WTC11 (cell line): ENCODE data around the gene DENND1C. TPM values are rescaled to one million over a fixed set of nuclear protein-coding genes. Genes with fewer than 3 reads are reported as not detected.
A peak's percentile ranks its signal among the peaks of the same experiment; 100 is the strongest.

ENCODE experiments used
- ATAC-seq: fragments of 200-7000 bp; cut with Tn5 transposase; 2 replicates; pipeline ENCODE4 v1.10.0; 2021; ENCODE audit warnings: mild to moderate bottlenecking, moderate library complexity
- CTCF ChIA-PET: fragments of 300-600 bp; sonication (Branson Sonifier 250); formaldehyde crosslinking; loops from one replicate; lab custom pipeline; 2021; ENCODE audit warnings: antibody characterized with exemption; lab: Charles Lee
- POLR2A ChIA-PET: fragments of 350-600 bp; sonication (Branson Sonifier 250); formaldehyde crosslinking; loops from one replicate; lab custom pipeline; 2021; ENCODE audit warnings: antibody characterized with exemption; lab: Charles Lee
- DNase-seq: peaks from one replicate; pipeline ENCODE4 v3.0.0; 2021; ENCODE audit warnings: low spot score
- H3K27ac Mint-ChIP-seq: 2 replicates; pipeline ENCODE4 v1.8.0; 2021; ENCODE audit warnings: mixed read lengths
- H3K27me3 Mint-ChIP-seq: 2 replicates; pipeline ENCODE4 v1.8.0; 2021; ENCODE audit warnings: low read depth, mild to moderate bottlenecking, moderate library complexity, mixed read lengths
- H3K36me3 Mint-ChIP-seq: 2 replicates; pipeline ENCODE4 v1.8.0; 2021; ENCODE audit warnings: mixed read lengths
- H3K4me1 Mint-ChIP-seq: 2 replicates; pipeline ENCODE4 v1.8.0; 2022; ENCODE audit warnings: mixed read lengths
- H3K4me3 Mint-ChIP-seq: 2 replicates; pipeline ENCODE4 v1.8.0; 2021; ENCODE audit warnings: mild to moderate bottlenecking, moderate library complexity, mixed read lengths
- H3K9me3 Mint-ChIP-seq: 2 replicates; pipeline ENCODE4 v1.8.0; 2021; ENCODE audit warnings: mixed read lengths
- CBFB ChIP-seq: sonication (generic); formaldehyde crosslinking; IDR thresholded peaks from 2 replicates; pipeline ENCODE4 v1.8.1; 2022; ENCODE audit warnings: mild to moderate bottlenecking, low read depth, missing genetic modification reagents
- ETV6 ChIP-seq: sonication (generic); formaldehyde crosslinking; IDR thresholded peaks from 2 replicates; pipeline ENCODE4 v1.8.1; 2022; ENCODE audit warnings: mild to moderate bottlenecking, missing genetic modification reagents
- GRHL2 ChIP-seq: fragments of 250-450 bp; sonication (Bioruptor Pico); IDR thresholded peaks from 2 replicates; pipeline ENCODE4 v1.8.0; 2022; ENCODE audit warnings: mild to moderate bottlenecking, moderate library complexity; ENCODE audit not compliant: insufficient replicate concordance, severe bottlenecking
- NFYB ChIP-seq: sonication (generic); formaldehyde crosslinking; conservative IDR thresholded peaks from 2 replicates; pipeline ENCODE4 v1.8.0; 2022; ENCODE audit warnings: low read depth, missing genetic modification reagents
- NR1H2 ChIP-seq: sonication (generic); formaldehyde crosslinking; IDR thresholded peaks from 2 replicates; pipeline ENCODE4 v1.9.0; 2021; ENCODE audit warnings: mild to moderate bottlenecking, moderate library complexity, missing genetic modification reagents
- SMAD4 ChIP-seq: sonication (generic); formaldehyde crosslinking; IDR thresholded peaks from 2 replicates; pipeline ENCODE4 v1.8.0; 2022; ENCODE audit warnings: mild to moderate bottlenecking, missing genetic modification reagents
- total RNA-seq: library from RNA; stranded (reverse); gene quantifications from 3 replicates; pipeline ENCODE4 v1.2.3, GENCODE V29; 2021
- TF ChIP-seq, protein P1 (sequence below): sonication (generic); formaldehyde crosslinking; IDR thresholded peaks from 2 replicates; pipeline ENCODE4 v1.8.0; 2023; ENCODE audit warnings: mild to moderate bottlenecking, missing genetic modification reagents
- TF ChIP-seq, protein P2 (sequence below): fragments of 250-450 bp; sonication (Bioruptor Pico); IDR thresholded peaks from 2 replicates; pipeline ENCODE4 v1.9.0; 2021; ENCODE audit warnings: mild to moderate bottlenecking, borderline replicate concordance
- TF ChIP-seq, protein P3 (sequence below): sonication (generic); formaldehyde crosslinking; IDR thresholded peaks from 2 replicates; pipeline ENCODE4 v1.8.1; 2023; ENCODE audit warnings: mild to moderate bottlenecking, moderate library complexity, missing genetic modification reagents
- TF ChIP-seq, protein P4 (sequence below): sonication (generic); formaldehyde crosslinking; IDR thresholded peaks from 2 replicates; pipeline ENCODE4 v1.8.0; 2022; ENCODE audit warnings: missing genetic modification reagents
- TF ChIP-seq, protein P5 (sequence below): fragments of 200-600 bp; IDR thresholded peaks from 2 replicates; pipeline ENCODE4 v1.8.0; 2022; ENCODE audit warnings: antibody characterized with exemption

DENND1C gene
- total RNA-seq, 1 experiment from 2014 or later, result 4.3 TPM

DNA sequence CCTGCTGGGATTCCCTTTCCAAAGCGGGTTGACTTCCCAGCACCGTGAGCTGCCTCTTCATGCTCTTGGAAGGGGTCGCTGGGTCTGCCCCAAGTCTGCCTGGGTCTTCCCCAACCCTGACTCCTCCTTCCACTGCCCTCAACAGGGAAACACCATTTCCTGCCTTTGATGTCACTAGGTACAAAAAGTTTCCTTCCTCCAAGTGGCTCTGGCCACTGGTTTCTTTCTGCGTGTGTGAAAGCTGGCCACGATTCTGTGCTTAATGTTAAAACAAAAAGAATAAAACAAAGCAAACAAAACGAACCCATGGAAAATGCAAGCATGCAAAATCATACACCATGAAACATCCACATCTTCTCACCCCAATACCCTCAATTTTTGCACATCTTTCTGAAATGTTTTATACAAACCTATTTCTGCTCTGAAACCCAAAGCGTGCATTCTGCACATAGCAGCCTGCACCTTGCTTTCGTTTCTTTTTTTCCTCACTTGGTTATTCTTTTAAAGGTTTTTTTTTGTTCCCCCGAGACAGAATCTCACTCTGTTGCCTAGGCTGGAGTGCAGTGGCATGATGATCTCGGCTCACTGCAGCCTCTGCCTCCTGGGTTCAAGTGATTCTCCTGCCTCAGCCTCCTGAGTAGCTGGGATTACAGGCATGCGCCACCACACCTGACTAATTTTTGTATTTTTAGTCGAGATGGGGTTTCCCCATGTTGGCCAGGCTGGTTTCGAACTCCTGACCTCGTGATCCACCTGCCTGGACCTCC lies 36.7 kb upstream of the DENND1C start:
- peaks cover 25% of the 10 kb centered on the region for H3K27me3 Mint-ChIP-seq
- H3K27ac Mint-ChIP-seq, result no peak overlapping the region
- DNase-seq (no peak), ATAC-seq (no peak)
- no peaks in the 10 kb centered on the region for H3K36me3 Mint-ChIP-seq
- H3K9me3 Mint-ChIP-seq, result no peaks in the 10 kb centered on the region
- no peak overlapping the region for H3K4me3 Mint-ChIP-seq
- peaks cover 17% of the 10 kb centered on the region for H3K4me1 Mint-ChIP-seq
- TF ChIP-seq NFYB (CRISPR knock-in tag), result no peak
- TF ChIP-seq, protein P1, sequence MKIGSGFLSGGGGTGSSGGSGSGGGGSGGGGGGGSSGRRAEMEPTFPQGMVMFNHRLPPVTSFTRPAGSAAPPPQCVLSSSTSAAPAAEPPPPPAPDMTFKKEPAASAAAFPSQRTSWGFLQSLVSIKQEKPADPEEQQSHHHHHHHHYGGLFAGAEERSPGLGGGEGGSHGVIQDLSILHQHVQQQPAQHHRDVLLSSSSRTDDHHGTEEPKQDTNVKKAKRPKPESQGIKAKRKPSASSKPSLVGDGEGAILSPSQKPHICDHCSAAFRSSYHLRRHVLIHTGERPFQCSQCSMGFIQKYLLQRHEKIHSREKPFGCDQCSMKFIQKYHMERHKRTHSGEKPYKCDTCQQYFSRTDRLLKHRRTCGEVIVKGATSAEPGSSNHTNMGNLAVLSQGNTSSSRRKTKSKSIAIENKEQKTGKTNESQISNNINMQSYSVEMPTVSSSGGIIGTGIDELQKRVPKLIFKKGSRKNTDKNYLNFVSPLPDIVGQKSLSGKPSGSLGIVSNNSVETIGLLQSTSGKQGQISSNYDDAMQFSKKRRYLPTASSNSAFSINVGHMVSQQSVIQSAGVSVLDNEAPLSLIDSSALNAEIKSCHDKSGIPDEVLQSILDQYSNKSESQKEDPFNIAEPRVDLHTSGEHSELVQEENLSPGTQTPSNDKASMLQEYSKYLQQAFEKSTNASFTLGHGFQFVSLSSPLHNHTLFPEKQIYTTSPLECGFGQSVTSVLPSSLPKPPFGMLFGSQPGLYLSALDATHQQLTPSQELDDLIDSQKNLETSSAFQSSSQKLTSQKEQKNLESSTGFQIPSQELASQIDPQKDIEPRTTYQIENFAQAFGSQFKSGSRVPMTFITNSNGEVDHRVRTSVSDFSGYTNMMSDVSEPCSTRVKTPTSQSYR (CRISPR knock-in tag), result no peak
- TF ChIP-seq, protein P2, sequence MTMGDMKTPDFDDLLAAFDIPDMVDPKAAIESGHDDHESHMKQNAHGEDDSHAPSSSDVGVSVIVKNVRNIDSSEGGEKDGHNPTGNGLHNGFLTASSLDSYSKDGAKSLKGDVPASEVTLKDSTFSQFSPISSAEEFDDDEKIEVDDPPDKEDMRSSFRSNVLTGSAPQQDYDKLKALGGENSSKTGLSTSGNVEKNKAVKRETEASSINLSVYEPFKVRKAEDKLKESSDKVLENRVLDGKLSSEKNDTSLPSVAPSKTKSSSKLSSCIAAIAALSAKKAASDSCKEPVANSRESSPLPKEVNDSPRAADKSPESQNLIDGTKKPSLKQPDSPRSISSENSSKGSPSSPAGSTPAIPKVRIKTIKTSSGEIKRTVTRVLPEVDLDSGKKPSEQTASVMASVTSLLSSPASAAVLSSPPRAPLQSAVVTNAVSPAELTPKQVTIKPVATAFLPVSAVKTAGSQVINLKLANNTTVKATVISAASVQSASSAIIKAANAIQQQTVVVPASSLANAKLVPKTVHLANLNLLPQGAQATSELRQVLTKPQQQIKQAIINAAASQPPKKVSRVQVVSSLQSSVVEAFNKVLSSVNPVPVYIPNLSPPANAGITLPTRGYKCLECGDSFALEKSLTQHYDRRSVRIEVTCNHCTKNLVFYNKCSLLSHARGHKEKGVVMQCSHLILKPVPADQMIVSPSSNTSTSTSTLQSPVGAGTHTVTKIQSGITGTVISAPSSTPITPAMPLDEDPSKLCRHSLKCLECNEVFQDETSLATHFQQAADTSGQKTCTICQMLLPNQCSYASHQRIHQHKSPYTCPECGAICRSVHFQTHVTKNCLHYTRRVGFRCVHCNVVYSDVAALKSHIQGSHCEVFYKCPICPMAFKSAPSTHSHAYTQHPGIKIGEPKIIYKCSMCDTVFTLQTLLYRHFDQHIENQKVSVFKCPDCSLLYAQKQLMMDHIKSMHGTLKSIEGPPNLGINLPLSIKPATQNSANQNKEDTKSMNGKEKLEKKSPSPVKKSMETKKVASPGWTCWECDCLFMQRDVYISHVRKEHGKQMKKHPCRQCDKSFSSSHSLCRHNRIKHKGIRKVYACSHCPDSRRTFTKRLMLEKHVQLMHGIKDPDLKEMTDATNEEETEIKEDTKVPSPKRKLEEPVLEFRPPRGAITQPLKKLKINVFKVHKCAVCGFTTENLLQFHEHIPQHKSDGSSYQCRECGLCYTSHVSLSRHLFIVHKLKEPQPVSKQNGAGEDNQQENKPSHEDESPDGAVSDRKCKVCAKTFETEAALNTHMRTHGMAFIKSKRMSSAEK (CRISPR knock-in tag), result no peak
- TF ChIP-seq, all 79 proteins: peak for 0
- ChIA-PET CTCF (interaction anchor here (0.7 to 1.6 kb wide), 4 partner anchors 7 to 115 kb away, joined by 3 to 7 read pairs (median 4); no protein-coding TSS in a partner anchor), POLR2A (interaction anchor here (0.6 kb wide), 1 partner anchor 68 kb away, joined by 3 read pairs; no protein-coding TSS in a partner anchor)

DNA sequence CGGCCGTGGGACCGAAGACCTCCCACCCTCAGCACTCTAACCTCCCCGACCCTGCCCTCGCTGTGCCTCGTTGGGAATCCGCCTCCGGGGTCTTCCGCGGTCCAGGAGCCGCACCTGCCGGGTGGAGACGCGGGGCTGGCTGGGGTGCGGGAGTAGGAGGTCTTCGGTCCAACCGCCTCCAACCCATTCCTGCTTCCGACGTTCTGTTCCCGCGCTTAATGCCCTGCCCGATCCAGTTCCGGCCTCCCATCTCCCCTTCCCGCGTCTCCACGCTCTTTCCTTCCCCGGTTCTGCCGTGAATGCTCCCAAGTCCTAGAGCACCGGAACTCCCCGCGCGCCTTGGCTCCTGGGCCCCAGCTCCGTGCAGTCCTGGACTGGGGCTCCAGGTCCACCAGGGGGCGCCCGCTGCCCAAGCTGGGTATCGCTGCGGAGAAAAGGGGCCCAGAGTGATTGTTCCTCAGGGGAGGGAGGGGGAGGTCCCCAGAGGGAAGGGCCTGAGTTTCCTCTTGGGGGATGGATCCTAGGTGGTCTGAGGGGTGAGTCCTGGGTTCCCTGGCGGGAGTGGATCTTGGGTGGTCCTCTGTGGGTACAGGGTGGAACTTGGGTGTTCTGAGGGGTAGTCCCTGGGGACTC lies 35.2 kb upstream of the DENND1C start:
- Mint-ChIP-seq H3K27ac (peak overlapping the region; percentile 82; the same call in 1 of the 2 replicates), H3K36me3 (no peaks in the 10 kb centered on the region), H3K4me3 (peak overlapping the region; percentile 91), H3K4me1 (peaks cover 12% of the 10 kb centered on the region), H3K9me3 (no peaks in the 10 kb centered on the region), H3K27me3 (peaks cover 20% of the 10 kb centered on the region)
- peak; percentile 82 for ATAC-seq
- CTCF ChIA-PET, result interaction anchor here (0.6 to 1.8 kb wide), 39 partner anchors 8 to 350 kb away, joined by 3 to 31 read pairs (median 4); partner anchors contain the start of genes CRB3, DENND1C, GPR108 and TNFSF9
- DNase-seq, result peak; percentile 96
- POLR2A ChIA-PET, result interaction anchor here (0.6 to 1.6 kb wide), 5 partner anchors 14 to 375 kb away, joined by 3 to 4 read pairs (median 3); partner anchors contain the start of gene TNFSF9
- TF ChIP-seq, protein P3, sequence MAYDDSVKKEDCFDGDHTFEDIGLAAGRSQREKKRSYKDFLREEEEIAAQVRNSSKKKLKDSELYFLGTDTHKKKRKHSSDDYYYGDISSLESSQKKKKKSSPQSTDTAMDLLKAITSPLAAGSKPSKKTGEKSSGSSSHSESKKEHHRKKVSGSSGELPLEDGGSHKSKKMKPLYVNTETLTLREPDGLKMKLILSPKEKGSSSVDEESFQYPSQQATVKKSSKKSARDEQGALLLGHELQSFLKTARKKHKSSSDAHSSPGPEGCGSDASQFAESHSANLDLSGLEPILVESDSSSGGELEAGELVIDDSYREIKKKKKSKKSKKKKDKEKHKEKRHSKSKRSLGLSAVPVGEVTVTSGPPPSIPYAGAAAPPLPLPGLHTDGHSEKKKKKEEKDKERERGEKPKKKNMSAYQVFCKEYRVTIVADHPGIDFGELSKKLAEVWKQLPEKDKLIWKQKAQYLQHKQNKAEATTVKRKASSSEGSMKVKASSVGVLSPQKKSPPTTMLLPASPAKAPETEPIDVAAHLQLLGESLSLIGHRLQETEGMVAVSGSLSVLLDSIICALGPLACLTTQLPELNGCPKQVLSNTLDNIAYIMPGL, result peak; percentile 85
- TF ChIP-seq NR1H2 (CRISPR knock-in tag) (no peak), SMAD4 (no peak), ETV6 (peak; percentile 33; the same call in 1 of the 2 replicates), GRHL2 (no peak), CBFB (CRISPR knock-in tag) (no peak)
- TF ChIP-seq, protein P1 (CRISPR knock-in tag), result 0 out of 2 replicates have a peak, but pooled peaks have one; percentile 17
- TF ChIP-seq, protein P4, sequence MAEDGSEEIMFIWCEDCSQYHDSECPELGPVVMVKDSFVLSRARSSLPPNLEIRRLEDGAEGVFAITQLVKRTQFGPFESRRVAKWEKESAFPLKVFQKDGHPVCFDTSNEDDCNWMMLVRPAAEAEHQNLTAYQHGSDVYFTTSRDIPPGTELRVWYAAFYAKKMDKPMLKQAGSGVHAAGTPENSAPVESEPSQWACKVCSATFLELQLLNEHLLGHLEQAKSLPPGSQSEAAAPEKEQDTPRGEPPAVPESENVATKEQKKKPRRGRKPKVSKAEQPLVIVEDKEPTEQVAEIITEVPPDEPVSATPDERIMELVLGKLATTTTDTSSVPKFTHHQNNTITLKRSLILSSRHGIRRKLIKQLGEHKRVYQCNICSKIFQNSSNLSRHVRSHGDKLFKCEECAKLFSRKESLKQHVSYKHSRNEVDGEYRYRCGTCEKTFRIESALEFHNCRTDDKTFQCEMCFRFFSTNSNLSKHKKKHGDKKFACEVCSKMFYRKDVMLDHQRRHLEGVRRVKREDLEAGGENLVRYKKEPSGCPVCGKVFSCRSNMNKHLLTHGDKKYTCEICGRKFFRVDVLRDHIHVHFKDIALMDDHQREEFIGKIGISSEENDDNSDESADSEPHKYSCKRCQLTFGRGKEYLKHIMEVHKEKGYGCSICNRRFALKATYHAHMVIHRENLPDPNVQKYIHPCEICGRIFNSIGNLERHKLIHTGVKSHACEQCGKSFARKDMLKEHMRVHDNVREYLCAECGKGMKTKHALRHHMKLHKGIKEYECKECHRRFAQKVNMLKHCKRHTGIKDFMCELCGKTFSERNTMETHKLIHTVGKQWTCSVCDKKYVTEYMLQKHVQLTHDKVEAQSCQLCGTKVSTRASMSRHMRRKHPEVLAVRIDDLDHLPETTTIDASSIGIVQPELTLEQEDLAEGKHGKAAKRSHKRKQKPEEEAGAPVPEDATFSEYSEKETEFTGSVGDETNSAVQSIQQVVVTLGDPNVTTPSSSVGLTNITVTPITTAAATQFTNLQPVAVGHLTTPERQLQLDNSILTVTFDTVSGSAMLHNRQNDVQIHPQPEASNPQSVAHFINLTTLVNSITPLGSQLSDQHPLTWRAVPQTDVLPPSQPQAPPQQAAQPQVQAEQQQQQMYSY (CRISPR knock-in tag), result peak; percentile 45
- TF ChIP-seq, protein P5, sequence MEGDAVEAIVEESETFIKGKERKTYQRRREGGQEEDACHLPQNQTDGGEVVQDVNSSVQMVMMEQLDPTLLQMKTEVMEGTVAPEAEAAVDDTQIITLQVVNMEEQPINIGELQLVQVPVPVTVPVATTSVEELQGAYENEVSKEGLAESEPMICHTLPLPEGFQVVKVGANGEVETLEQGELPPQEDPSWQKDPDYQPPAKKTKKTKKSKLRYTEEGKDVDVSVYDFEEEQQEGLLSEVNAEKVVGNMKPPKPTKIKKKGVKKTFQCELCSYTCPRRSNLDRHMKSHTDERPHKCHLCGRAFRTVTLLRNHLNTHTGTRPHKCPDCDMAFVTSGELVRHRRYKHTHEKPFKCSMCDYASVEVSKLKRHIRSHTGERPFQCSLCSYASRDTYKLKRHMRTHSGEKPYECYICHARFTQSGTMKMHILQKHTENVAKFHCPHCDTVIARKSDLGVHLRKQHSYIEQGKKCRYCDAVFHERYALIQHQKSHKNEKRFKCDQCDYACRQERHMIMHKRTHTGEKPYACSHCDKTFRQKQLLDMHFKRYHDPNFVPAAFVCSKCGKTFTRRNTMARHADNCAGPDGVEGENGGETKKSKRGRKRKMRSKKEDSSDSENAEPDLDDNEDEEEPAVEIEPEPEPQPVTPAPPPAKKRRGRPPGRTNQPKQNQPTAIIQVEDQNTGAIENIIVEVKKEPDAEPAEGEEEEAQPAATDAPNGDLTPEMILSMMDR, result peak; percentile 94
